Measurements from ENCODE around the gene CASP5. TPM values are rescaled to one million over a fixed set of nuclear protein-coding genes. Genes with fewer than 3 reads are reported as not detected.
"Not testable (repeated sequence)": the region's sequence is repeated elsewhere in the genome, so short reads cannot be mapped to it uniquely, and the experiment has no call there.

Gene CASP5
- total RNA-seq, 1 experiment from 2014 or later: not detected

GRCh38 chr11:105049481-105049880, 26.5 kb upstream of the CASP5 start:
- no peaks in the 10 kb centered on the region for H3K4me1 Mint-ChIP-seq
- TF ChIP-seq JAZF1 (CRISPR knock-in tag; IDR thresholded peaks at IDR 0.05) (no peak), ATF2 (CRISPR knock-in tag; IDR thresholded peaks at IDR 0.05; ENCODE audit: borderline replicate concordance, low read depth) (no peak), USF2 (CRISPR knock-in tag; IDR thresholded peaks at IDR 0.05) (no peak), MXD4 (CRISPR knock-in tag; IDR thresholded peaks at IDR 0.05; ENCODE audit: borderline replicate concordance) (no peak), ZNF219 (CRISPR knock-in tag; IDR thresholded peaks at IDR 0.05; ENCODE audit: borderline replicate concordance) (no peak), CTCF (IDR thresholded peaks at IDR 0.05) (no peak), ETV6 (CRISPR knock-in tag; IDR thresholded peaks at IDR 0.05) (no peak)
- ChIA-PET POLR2A (no interaction called here), CTCF (no interaction called here)
- H3K27ac Mint-ChIP-seq: no peak overlapping the region
- DNase-seq (ENCODE audit: low spot score) (no peak), ATAC-seq (no peak)
- H3K9me3 Mint-ChIP-seq: no peaks in the 10 kb centered on the region
- H3K27me3 Mint-ChIP-seq (ENCODE audit: low read depth): no peaks in the 10 kb centered on the region
- H3K36me3 Mint-ChIP-seq: no peaks in the 10 kb centered on the region
- H3K4me3 Mint-ChIP-seq: no peak overlapping the region

- ChIA-PET POLR2A (no interaction called here), CTCF (no interaction called here)
- Mint-ChIP-seq H3K36me3 (no peaks in the 10 kb centered on the region), H3K27ac (no peak overlapping the region), H3K4me3 (no peak overlapping the region), H3K4me1 (no peaks in the 10 kb centered on the region), H3K9me3 (no peaks in the 10 kb centered on the region), H3K27me3 (ENCODE audit: low read depth) (no peaks in the 10 kb centered on the region)
- ATAC-seq: no peak
- no peak for DNase-seq (ENCODE audit: low spot score)
- peak; percentile 36; the same call in 1 of the 2 replicates for TF ChIP-seq GABPB1 (CRISPR knock-in tag; IDR thresholded peaks at IDR 0.05)
- no peak for TF ChIP-seq KAT7 (CRISPR knock-in tag; IDR thresholded peaks at IDR 0.05; ENCODE audit: borderline replicate concordance)
Measured at GRCh38 chr11:105046898-105047579, 24.1 kb upstream of the CASP5 start.

- no peaks in the 10 kb centered on the region for H3K36me3 Mint-ChIP-seq
- no peaks in the 10 kb centered on the region for H3K27me3 Mint-ChIP-seq (ENCODE audit: low read depth)
- H3K4me1 Mint-ChIP-seq: 0 out of 2 replicates have a peak, but pooled peaks cover 3% of the 10 kb centered on the region
- TF ChIP-seq GABPB1 (CRISPR knock-in tag; IDR thresholded peaks at IDR 0.05) (peak; percentile 20; the same call in 1 of the 2 replicates), ZNF671 (CRISPR knock-in tag; IDR thresholded peaks at IDR 0.05) (no peak)
- no peak overlapping the region for H3K27ac Mint-ChIP-seq
- CTCF ChIA-PET: no interaction called here
- no peak for DNase-seq (ENCODE audit: low spot score)
- no peak for ATAC-seq
- POLR2A ChIA-PET: no interaction called here
- no peaks in the 10 kb centered on the region for H3K9me3 Mint-ChIP-seq
- no peak overlapping the region for H3K4me3 Mint-ChIP-seq
Measured at GRCh38 chr11:105045676-105046296, 22.8 kb upstream of the CASP5 start.

GRCh38 chr11:105044557-105045524, 21.9 kb upstream of the CASP5 start, which contains the start of gene CARD16:
Gene CARD16, minus strand, starts transcription at chr11:105045335. Its CDS starts 38 bp downstream, at chr11:105045297.
- H3K27me3 Mint-ChIP-seq (ENCODE audit: low read depth); ATAC-seq; DNase-seq (ENCODE audit: low spot score); H3K9me3 Mint-ChIP-seq; POLR2A ChIA-PET; H3K36me3 Mint-ChIP-seq; H3K4me1 Mint-ChIP-seq; CTCF ChIA-PET; H3K27ac Mint-ChIP-seq; H3K4me3 Mint-ChIP-seq: not testable (repeated sequence)

All from WTC11 (cell line).